Heart left ventricle (tissue), 13 donors: Measurements from ENCODE around the gene MCTP2.

Experiments
- POLR2A ChIP-seq, 2 donors: fragments of 450-650 bp; IDR thresholded peaks; one replicate each; pipeline ENCODE4 v1.6.1; 2017; ENCODE audit warnings: antibody characterized with exemption in 2 of 2, mild to moderate bottlenecking in 2 of 2, moderate library complexity in 2 of 2
- TF ChIP-seq, protein P1 (sequence below), 12 donors: fragments of 200-600 bp; sonication (generic) in 4 of 12; IDR thresholded peaks; one replicate each; pipeline versions ENCODE4 v1.5.0 to v1.8.0; 2018 to 2022; ENCODE audit warnings: antibody characterized with exemption in 12 of 12, mild to moderate bottlenecking in 5 of 12
- donor health status: ischemic (EF 13 %, LVEDD 7.1; RV severe dilation, severe dysfunction).
- donor health status: DM: no; HTN: yes; CAD: no.
- donor health status: DM: no; HTN: no; CAD: no.
- donor health status: ischemic (EF 25% LVEDD 6.9; RV normal size, moderate dysfunction).
- donor health status: ischemic (EF 25% LVEDD 5.7; RV mildly dilated, moderate dysfunction).
- donor health status: ischemic (EF 35%, LVEDD 5.7; RV mildly dilated, moderate dysfunction).
- donor health status: nonischemic (EF 11% LVEDD 7.7; RV severe dilation, severe dysfunction).
- donor health status: DM: yes; HTN: yes; CAD: no.
- donor health status: PGD.
- donor health status: ischemic (EF 29% LVEDD 5.4; RV normal size, mild dysfunction).
- donor health status: nonischemic (EF 23%, LVEDD 6.1; RV moderate dilation, normal function).

DNA sequence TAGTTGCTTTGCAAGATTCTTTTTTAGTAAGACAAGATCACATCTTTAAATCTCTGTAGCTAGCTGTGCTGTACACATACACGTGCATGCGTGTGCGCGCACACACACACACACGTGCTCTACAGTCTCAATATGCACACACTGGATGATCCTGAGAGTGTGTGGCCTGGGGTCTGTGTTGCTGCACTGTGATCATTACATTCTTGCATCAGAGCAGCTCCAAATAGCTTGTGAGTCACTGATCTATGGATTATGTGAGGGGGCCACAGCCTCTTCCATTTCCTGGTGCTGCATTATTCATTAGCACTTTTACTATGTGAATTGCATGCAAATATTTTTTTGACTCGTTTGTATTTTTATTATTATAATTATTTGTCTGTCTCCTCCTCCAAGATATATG is 34.6 kb downstream of the MCTP2 start:
- TF ChIP-seq, protein P1, sequence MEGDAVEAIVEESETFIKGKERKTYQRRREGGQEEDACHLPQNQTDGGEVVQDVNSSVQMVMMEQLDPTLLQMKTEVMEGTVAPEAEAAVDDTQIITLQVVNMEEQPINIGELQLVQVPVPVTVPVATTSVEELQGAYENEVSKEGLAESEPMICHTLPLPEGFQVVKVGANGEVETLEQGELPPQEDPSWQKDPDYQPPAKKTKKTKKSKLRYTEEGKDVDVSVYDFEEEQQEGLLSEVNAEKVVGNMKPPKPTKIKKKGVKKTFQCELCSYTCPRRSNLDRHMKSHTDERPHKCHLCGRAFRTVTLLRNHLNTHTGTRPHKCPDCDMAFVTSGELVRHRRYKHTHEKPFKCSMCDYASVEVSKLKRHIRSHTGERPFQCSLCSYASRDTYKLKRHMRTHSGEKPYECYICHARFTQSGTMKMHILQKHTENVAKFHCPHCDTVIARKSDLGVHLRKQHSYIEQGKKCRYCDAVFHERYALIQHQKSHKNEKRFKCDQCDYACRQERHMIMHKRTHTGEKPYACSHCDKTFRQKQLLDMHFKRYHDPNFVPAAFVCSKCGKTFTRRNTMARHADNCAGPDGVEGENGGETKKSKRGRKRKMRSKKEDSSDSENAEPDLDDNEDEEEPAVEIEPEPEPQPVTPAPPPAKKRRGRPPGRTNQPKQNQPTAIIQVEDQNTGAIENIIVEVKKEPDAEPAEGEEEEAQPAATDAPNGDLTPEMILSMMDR (IDR thresholded peaks at IDR 0.05) = no peak
- no peak for TF ChIP-seq POLR2A (IDR thresholded peaks at IDR 0.05)
